ENCODE data around the gene STOML3.
A peak's percentile ranks its signal among the peaks of the same experiment; 100 is the strongest.
"Not testable (repeated sequence)": the region's sequence is repeated elsewhere in the genome, so short reads cannot be mapped to it uniquely, and the experiment has no call there.

The STOML3 gene

GRCh38 chr13:38990693-38991092 lies at the start of gene STOML3:
STOML3 (minus strand) TSS chr13:38990831; CDS start chr13:38990721, 110 bp downstream.
- DNase-seq = no peak

GRCh38 chr13:39040206-39040605 lies 49.6 kb upstream of the STOML3 start:
- DNase-seq = no peak

- no peak for DNase-seq
Measured at GRCh38 chr13:39039041-39039440, 48.4 kb upstream of the STOML3 start.

- peak; percentile 59 for DNase-seq
Measured at GRCh38 chr13:39038569-39039030, 48.0 kb upstream of the STOML3 start.

- DNase-seq = peak; percentile 82
Measured at GRCh38 chr13:39037880-39038568, 47.4 kb upstream of the STOML3 start, which contains the start of the genes NHLRC3 and PROSER1. NHLRC3 (plus strand) TSS chr13:39038456; CDS start chr13:39038640, 184 bp downstream. PROSER1 (minus strand) TSS chr13:39038089; CDS start chr13:39037242, 847 bp downstream.

GRCh38 chr13:39037410-39037879 lies 46.8 kb upstream of the STOML3 start:
- DNase-seq = no peak

- DNase-seq = peak; percentile 13
Measured at GRCh38 chr13:39036212-39036611, 45.6 kb upstream of the STOML3 start.

GRCh38 chr13:39035799-39036198 lies 45.2 kb upstream of the STOML3 start:
- no peak for DNase-seq

- DNase-seq = no peak
Measured at GRCh38 chr13:39035204-39035603, 44.6 kb upstream of the STOML3 start.

- no peak for DNase-seq
Measured at GRCh38 chr13:39034085-39034484, 43.5 kb upstream of the STOML3 start.

GRCh38 chr13:39032150-39032549 lies 41.5 kb upstream of the STOML3 start:
- DNase-seq = no peak

- DNase-seq = no peak
Measured at GRCh38 chr13:39025433-39025839, 34.8 kb upstream of the STOML3 start.

- no peak for DNase-seq
Measured at GRCh38 chr13:39023761-39024160, 33.1 kb upstream of the STOML3 start.

GRCh38 chr13:39023316-39023715 lies 32.7 kb upstream of the STOML3 start:
- DNase-seq = no peak

GRCh38 chr13:39020853-39021462 lies 30.3 kb upstream of the STOML3 start:
- DNase-seq = no peak

GRCh38 chr13:39016787-39017186 lies 26.2 kb upstream of the STOML3 start:
- no peak for DNase-seq

GRCh38 chr13:39016087-39016486 lies 25.5 kb upstream of the STOML3 start:
- DNase-seq = no peak

GRCh38 chr13:39013462-39013861 lies 22.8 kb upstream of the STOML3 start:
- DNase-seq = no peak

GRCh38 chr13:39012608-39013007 lies 22.0 kb upstream of the STOML3 start:
- no peak for DNase-seq

- DNase-seq = not testable (repeated sequence)
Measured at GRCh38 chr13:39006371-39007111, 15.9 kb upstream of the STOML3 start.

GRCh38 chr13:38998739-38999138 lies 8.1 kb upstream of the STOML3 start:
- no peak for DNase-seq

GRCh38 chr13:38993381-38993780 lies 2.8 kb upstream of the STOML3 start:
- DNase-seq = no peak

GRCh38 chr13:38981096-38981495 lies 9.5 kb downstream of the STOML3 start:
- no peak for DNase-seq

GRCh38 chr13:38980750-38981078 lies 9.9 kb downstream of the STOML3 start:
- DNase-seq = no peak
